Stimulated activated CD8-positive, alpha-beta memory T cell treated with anti-CD3 and anti-CD28 coated beads, Interleukin-12 subunit alpha, Interleukin-12 subunit beta, amount 100 ng/mL, for 4 hours (primary cell): ENCODE results near the gene HTR6.

ENCODE experiments used
- DNase-seq: peaks from one replicate; pipeline ENCODE4 v3.0.0-alpha.2; 2020; ENCODE audit warnings: low read depth

The HTR6 gene

DNA sequence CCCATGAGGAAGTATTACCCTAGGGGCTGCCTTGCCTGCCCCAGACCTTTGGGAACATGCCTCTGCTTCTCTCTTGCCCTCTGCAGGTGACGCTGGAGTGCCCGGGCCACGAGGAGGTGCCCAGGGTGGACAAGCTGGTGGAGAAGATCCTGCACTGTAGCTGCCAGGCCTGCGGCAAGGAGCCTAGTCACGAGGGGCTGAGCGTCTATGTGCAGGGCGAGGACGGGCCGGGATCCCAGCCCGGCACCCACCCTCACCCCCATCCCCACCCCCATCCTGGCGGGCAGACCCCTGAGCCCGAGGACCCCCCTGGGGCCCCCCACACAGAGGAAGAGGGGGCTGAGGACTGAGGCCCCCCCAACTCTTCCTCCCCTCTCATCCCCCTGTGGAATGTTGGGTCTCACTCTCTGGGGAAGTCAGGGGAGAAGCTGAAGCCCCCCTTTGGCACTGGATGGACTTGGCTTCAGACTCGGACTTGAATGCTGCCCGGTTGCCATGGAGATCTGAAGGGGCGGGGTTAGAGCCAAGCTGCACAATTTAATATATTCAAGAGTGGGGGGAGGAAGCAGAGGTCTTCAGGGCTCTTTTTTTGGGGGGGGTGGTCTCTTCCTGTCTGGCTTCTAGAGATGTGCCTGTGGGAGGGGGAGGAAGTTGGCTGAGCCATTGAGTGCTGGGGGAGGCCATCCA, 7.8 kb upstream of the HTR6 start:
- no peak for DNase-seq

GRCh38 chr1:19657511-19657910, 7.2 kb upstream of the HTR6 start:
- no peak for DNase-seq

- no peak for DNase-seq
Observed at GRCh38 chr1:19658186-19658585, 6.5 kb upstream of the HTR6 start.

GRCh38 chr1:19661721-19662228, 2.9 kb upstream of the HTR6 start:
- no peak for DNase-seq

- DNase-seq: no peak
Observed at GRCh38 chr1:19662313-19662712, 2.4 kb upstream of the HTR6 start.

DNA sequence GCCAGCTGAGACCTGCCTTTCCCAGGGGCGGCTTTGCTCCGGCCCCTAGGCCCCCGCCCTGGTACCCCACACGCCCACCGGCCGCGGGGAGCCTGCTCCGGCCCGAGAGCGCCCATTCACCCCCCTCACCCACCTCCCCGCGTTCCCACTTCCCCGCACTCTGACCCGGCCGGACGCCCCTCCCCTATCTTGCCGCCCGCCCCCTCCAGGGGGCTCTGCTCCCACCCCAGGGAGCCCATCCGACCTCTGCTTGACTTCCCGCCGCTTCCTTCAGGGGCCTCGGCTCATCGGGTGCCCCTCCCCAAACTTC, 466 bp downstream of the HTR6 start:
- no peak for DNase-seq

GRCh38 chr1:19665496-19666465, 1.1 kb downstream of the HTR6 start:
- no peak for DNase-seq

GRCh38 chr1:19668888-19669287, 4.2 kb downstream of the HTR6 start:
- DNase-seq: no peak

DNA sequence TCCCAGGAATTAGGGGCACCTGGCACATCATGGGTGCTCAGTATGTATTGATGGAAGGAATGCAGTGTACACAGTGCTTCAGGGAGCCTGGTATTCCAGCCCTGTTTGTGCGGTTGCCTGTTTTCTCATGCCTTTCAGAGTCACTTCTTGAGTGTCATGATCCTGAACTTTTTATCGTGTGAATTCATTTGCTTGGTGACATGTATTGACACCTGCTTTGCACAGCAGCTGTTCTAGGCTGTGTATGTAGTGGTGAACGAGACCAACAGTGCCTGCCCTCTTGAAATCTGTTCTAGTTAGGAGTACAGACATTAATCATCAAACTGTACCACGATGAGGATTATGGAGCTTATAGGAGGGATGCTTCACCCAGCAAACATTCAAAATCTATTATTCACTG, 6.1 kb downstream of the HTR6 start:
- no peak for DNase-seq

- no peak for DNase-seq
Observed at GRCh38 chr1:19672237-19672636, 7.6 kb downstream of the HTR6 start.

DNA sequence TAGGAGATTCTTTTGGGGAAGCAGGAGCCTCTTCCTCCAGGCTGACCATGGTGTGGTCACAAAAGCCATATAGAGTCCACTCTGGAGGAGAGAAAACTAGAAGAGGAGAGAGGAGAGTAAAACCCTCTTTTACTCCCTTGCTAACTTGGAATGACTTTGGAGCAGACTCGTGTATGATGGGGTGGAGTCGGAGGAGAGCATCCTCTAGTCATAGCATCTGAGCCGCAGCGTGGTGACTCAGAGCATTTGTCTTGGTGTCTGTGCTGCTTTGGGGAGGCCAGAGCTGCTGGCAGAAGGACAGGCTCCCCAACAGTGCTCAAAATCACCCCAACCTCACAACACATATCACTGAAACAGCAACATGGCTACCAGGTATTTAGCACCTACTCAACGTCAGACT, 11.1 kb downstream of the HTR6 start:
- DNase-seq: no peak

- DNase-seq: no peak
Observed at GRCh38 chr1:19676438-19676922, 11.8 kb downstream of the HTR6 start.

DNA sequence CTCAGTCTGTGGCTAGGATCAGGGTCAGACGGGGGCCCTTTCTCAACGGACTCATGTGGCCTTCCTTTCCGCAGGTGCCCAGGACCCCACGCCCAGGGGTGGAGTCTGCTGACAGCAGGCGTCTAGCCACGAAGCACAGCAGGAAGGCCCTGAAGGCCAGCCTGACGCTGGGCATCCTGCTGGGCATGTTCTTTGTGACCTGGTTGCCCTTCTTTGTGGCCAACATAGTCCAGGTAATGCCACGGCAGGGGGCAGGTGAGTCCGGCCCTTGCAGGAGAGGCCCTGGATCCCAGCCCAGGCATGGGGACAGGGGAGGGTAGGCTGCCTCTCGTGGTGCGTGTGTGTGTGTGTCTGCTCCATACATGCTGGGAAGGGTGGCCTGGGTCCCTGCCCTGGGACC, 13.8 kb downstream of the HTR6 start:
- no peak for DNase-seq

- DNase-seq: no peak
Observed at GRCh38 chr1:19678931-19679453, 14.3 kb downstream of the HTR6 start.

DNA sequence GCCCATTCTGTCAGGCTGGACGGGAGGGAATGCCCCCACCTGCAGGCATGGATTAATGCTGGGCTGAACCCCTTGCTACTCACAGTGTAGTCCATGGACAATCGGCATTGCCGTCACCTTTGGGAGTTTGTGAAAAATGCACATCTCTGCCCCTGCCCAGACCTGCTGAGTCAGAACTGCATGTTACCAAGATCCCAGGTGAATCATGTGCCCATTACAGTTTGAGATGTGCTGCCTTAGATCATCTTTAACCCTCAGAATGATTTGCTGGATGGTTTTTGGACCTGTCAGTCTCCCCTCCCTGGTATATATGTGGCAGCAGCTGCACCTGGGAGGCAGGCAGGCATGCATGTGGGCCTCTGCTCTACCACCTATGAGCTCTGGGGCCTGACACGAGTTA, 15.0 kb downstream of the HTR6 start:
- DNase-seq: no peak

GRCh38 chr1:19680644-19681043, 16.0 kb downstream of the HTR6 start:
- DNase-seq: no peak

GRCh38 chr1:19682257-19682656, 17.6 kb downstream of the HTR6 start:
- DNase-seq: no peak

- DNase-seq: no peak
Observed at GRCh38 chr1:19682901-19683300, 18.2 kb downstream of the HTR6 start.

- no peak for DNase-seq
Observed at GRCh38 chr1:19683351-19683750, 18.7 kb downstream of the HTR6 start.

GRCh38 chr1:19684677-19685076, 20.0 kb downstream of the HTR6 start:
- no peak for DNase-seq

DNA sequence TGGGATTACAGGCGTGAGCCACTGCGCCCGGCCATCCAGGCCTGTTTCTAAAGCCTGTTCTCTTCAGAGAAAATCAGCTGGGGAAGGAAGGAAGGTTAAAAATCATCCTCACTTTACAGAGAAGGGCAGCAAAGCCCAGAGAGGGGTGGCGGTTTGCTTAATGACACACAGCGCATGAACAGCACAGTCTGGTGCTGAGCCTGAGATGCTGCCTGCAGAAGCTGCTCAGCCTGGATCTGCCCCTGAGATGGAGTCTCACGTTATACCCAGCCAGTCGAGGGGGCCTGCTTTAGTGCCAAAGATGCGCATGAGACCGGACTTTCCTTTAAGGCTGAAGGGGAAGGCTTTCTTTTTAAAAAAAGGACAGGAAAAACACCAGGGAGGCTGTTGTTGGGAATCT, 21.3 kb downstream of the HTR6 start:
- no peak for DNase-seq

GRCh38 chr1:19687414-19687813, 22.7 kb downstream of the HTR6 start:
- no peak for DNase-seq
